Measurements from ENCODE around the gene CCBE1. TPM values are rescaled to one million over a fixed set of nuclear protein-coding genes. Genes with fewer than 3 reads are reported as not detected.
"Not testable (repeated sequence)": the region's sequence is repeated elsewhere in the genome, so short reads cannot be mapped to it uniquely, and the experiment has no call there.

Gene CCBE1
- total RNA-seq, 2 donors from 2014 or later: 1.00 to 2.9 TPM

- no peak overlapping the region for H3K27ac ChIP-seq (ENCODE audit: low read depth, low read length)
- H3K4me1 ChIP-seq (ENCODE audit: control insufficient read depth, insufficient read depth, low read length): peaks cover 4% of the 10 kb centered on the region
- Mint-ChIP-seq H3K36me3 (ENCODE audit: low read depth) (no peaks in the 10 kb centered on the region), H3K27ac (no peak overlapping the region), H3K4me3 (no peak overlapping the region), H3K27me3 (ENCODE audit: insufficient read depth) (peaks cover 55% of the 10 kb centered on the region), H3K4me1 (peaks cover 5% of the 10 kb centered on the region), H3K9me3 (peaks cover 8% of the 10 kb centered on the region)
- peaks cover 50% of the 10 kb centered on the region for H3K27me3 ChIP-seq (ENCODE audit: control insufficient read depth, insufficient read depth, low read length, poor library complexity, severe bottlenecking)
- TF ChIP-seq CTCF (conservative IDR thresholded peaks at IDR 0.05): no peak
- H3K9me3 ChIP-seq (ENCODE audit: control insufficient read depth, low read length): peaks cover 6% of the 10 kb centered on the region
- H3K36me3 ChIP-seq (ENCODE audit: control insufficient read depth, insufficient read depth, low read length): no peaks in the 10 kb centered on the region
- 93 to 100% methylated on average over 2 to 7 of the region's 8 CpGs for WGBS, 2 experiments (ENCODE audit: insufficient coverage in 1 of 2, insufficient read length in 1 of 2)
- H3K9ac ChIP-seq (ENCODE audit: extremely low read depth, low read length, poor library complexity, severe bottlenecking): no peak overlapping the region
- no peak overlapping the region for H3K4me3 ChIP-seq (ENCODE audit: low read length)
- no peak for DNase-seq
These were observed 45.3 kb upstream of the CCBE1 start for GRCh38 chr18:59742325-59743111.

GRCh38 chr18:59740141-59740540 is 42.9 kb upstream of the CCBE1 start:
- DNase-seq: no peak
- Mint-ChIP-seq H3K36me3 (ENCODE audit: low read depth) (no peaks in the 10 kb centered on the region), H3K27ac (no peak overlapping the region), H3K9me3 (peaks cover 8% of the 10 kb centered on the region), H3K4me3 (no peak overlapping the region), H3K27me3 (ENCODE audit: insufficient read depth) (peaks cover 54% of the 10 kb centered on the region), H3K4me1 (peaks cover 5% of the 10 kb centered on the region)
- Histone ChIP-seq H3K9me3 (ENCODE audit: control insufficient read depth, low read length) (no peaks in the 10 kb centered on the region), H3K9ac (ENCODE audit: extremely low read depth, low read length, poor library complexity, severe bottlenecking) (no peak overlapping the region), H3K27me3 (ENCODE audit: control insufficient read depth, insufficient read depth, low read length, poor library complexity, severe bottlenecking) (peaks cover 69% of the 10 kb centered on the region), H3K36me3 (ENCODE audit: control insufficient read depth, insufficient read depth, low read length) (no peaks in the 10 kb centered on the region), H3K27ac (ENCODE audit: low read depth, low read length) (no peak overlapping the region), H3K4me1 (ENCODE audit: control insufficient read depth, insufficient read depth, low read length) (peaks cover 4% of the 10 kb centered on the region), H3K4me3 (ENCODE audit: low read length) (no peak overlapping the region)
- TF ChIP-seq CTCF (conservative IDR thresholded peaks at IDR 0.05): no peak

DNA sequence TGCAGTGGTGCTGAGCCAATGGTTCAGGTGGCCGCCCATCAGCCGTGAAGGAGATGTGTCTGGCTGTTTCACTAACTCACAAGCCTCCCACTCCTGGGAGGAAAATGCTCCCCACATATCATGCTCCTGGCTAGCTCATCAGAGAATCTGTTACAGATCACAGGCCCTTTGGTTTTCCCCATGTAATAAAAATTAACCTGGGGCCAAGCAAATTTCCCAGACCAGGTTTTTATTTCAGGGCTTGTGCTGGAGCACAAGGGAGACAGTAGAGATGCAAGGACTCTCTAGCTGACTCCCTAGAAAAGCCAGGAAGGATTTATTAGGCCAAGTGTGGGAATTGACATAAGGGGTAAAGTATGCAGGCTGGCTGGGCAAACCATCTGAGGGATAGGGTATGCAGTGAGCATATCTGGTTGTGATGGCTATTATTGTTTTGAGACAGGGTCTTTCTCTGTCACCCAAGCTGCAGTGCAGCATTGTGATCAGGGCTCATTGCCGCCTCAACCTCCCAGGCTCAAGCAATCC is 40.6 kb upstream of the CCBE1 start:
- Mint-ChIP-seq H3K4me1 (peaks cover 5% of the 10 kb centered on the region), H3K27ac (no peak overlapping the region), H3K4me3 (no peak overlapping the region), H3K9me3 (peaks cover 8% of the 10 kb centered on the region), H3K36me3 (ENCODE audit: low read depth) (no peaks in the 10 kb centered on the region), H3K27me3 (ENCODE audit: insufficient read depth) (peaks cover 46% of the 10 kb centered on the region)
- WGBS, 2 experiments (ENCODE audit: insufficient coverage in 1 of 2, insufficient read length in 1 of 2): 86 to 93% methylated on average over 1 to 3 of the region's 3 CpGs
- Histone ChIP-seq H3K9ac (ENCODE audit: extremely low read depth, low read length, poor library complexity, severe bottlenecking) (no peak overlapping the region), H3K27me3 (ENCODE audit: control insufficient read depth, insufficient read depth, low read length, poor library complexity, severe bottlenecking) (peaks cover 67% of the 10 kb centered on the region), H3K9me3 (ENCODE audit: control insufficient read depth, low read length) (no peaks in the 10 kb centered on the region), H3K4me3 (ENCODE audit: low read length) (no peak overlapping the region), H3K36me3 (ENCODE audit: control insufficient read depth, insufficient read depth, low read length) (no peaks in the 10 kb centered on the region), H3K4me1 (ENCODE audit: control insufficient read depth, insufficient read depth, low read length) (peaks cover 4% of the 10 kb centered on the region), H3K27ac (ENCODE audit: low read depth, low read length) (no peak overlapping the region)
- no peak for DNase-seq
- no peak for TF ChIP-seq CTCF (conservative IDR thresholded peaks at IDR 0.05)

DNA sequence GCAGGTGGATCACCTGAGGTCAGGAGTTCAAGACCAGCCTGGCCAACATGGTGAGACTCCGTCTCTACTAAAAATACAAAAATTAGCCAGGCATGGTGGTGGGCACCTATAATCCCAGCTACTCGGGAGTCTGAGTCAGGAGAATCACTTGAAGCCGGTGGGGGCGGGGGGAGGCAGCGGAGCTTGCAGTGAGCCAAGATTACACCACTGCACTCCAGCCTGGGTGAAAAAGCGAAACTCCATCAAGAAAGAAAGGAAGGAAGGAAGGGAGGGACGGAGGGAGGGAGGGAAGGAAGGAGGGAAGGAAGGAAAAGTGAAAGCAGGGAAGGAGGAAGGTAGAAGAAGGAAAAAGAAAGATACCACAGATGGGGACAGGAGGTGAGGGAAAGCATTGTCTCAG is 40.1 kb upstream of the CCBE1 start:
- H3K9ac ChIP-seq (ENCODE audit: extremely low read depth, low read length, poor library complexity, severe bottlenecking); H3K4me1 ChIP-seq (ENCODE audit: control insufficient read depth, insufficient read depth, low read length); H3K4me3 ChIP-seq (ENCODE audit: low read length); H3K27ac Mint-ChIP-seq; H3K36me3 ChIP-seq (ENCODE audit: control insufficient read depth, insufficient read depth, low read length); H3K4me1 Mint-ChIP-seq; H3K9me3 ChIP-seq (ENCODE audit: control insufficient read depth, low read length); H3K27ac ChIP-seq (ENCODE audit: low read depth, low read length); H3K36me3 Mint-ChIP-seq (ENCODE audit: low read depth); H3K9me3 Mint-ChIP-seq; DNase-seq; H3K4me3 Mint-ChIP-seq: not testable (repeated sequence)
- peaks cover 62% of the 10 kb centered on the region for H3K27me3 ChIP-seq (ENCODE audit: control insufficient read depth, insufficient read depth, low read length, poor library complexity, severe bottlenecking)
- H3K27me3 Mint-ChIP-seq (ENCODE audit: insufficient read depth): peaks cover 41% of the 10 kb centered on the region
- WGBS, 2 experiments (ENCODE audit: insufficient coverage in 1 of 2, insufficient read length in 1 of 2): 87 to 90% methylated on average over 6 to 7 of the region's 7 CpGs

Measured in endodermal cell (in vitro differentiated cells).